Stimulated activated CD4-positive, alpha-beta T cell treated with anti-CD3 and anti-CD28 coated beads, Interleukin-4, amount 100 ng/mL, for 48 hours (primary cell): ENCODE measurements around the gene CPEB3.
"Not testable (repeated sequence)": the region's sequence is repeated elsewhere in the genome, so short reads cannot be mapped to it uniquely, and the experiment has no call there.

Source experiments
- DNase-seq, 2 donors: peaks; one replicate each; pipeline ENCODE4 v3.0.0-alpha.2; 2020; ENCODE audit warnings: low read depth in 2 of 2

The CPEB3 gene

GRCh38 chr10:92142512-92142911 is 148.4 kb downstream of the CPEB3 start:
- no peak for DNase-seq

- not testable (repeated sequence) for DNase-seq
Observed at GRCh38 chr10:92141147-92141546, 149.7 kb downstream of the CPEB3 start.

- not testable (repeated sequence) for DNase-seq
Observed at GRCh38 chr10:92134049-92134448, 156.8 kb downstream of the CPEB3 start.

GRCh38 chr10:92131275-92131820 is 159.5 kb downstream of the CPEB3 start:
- DNase-seq = no peak

- no peak for DNase-seq
Observed at GRCh38 chr10:92130622-92131274, 160.1 kb downstream of the CPEB3 start.

DNA sequence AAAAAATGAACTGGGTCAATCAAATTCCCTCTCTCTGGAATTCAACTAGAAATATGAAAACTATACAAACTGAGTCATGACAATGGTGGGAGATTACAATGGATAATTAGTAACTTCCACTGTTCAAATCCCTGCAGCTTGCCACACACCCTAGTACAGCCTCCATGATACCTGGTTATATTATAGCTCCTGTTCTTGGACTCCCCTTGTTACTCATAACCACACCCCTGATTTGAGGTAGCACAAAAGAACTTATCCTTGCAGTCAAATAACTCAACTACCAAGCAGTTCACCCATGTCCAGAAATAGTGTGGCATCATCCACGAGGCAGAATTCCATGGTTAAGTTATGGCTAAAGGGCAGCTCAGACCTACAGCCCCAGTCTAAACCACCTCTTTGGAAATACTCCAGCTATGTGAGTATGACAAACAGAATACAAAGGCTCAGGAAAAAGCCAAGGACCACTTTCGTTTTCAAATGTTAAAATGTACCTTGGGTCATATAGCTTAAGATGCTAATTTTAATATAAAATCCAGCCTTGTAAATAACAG is 164.7 kb downstream of the CPEB3 start:
- no peak for DNase-seq

- DNase-seq = no peak
Observed at GRCh38 chr10:92125144-92125543, 165.7 kb downstream of the CPEB3 start.

DNA sequence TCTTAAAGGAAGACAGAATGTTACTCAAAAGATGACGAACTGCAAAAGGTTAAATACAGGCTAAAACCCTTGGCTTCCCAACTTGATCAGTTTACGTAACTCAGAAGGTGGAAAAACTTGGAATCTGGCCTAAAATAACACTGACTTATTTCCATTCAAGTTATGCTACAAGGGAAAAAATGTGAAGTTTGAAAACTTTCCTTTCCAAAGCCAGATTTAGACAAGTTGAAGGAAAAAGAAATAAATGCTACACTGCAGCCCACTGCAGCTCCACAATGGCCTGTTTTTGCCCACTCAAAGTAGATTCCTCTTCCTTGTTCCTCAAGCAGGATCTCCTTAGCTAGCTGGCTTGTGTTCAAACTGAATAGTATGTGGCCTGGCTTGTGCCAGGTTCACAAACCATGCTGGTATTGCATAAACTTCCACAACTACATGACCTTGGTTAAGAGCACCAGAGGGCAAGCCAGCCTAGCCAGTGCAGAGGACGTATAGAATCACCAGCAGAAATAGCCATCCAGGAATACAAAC is 166.2 kb downstream of the CPEB3 start:
- no peak for DNase-seq

DNA sequence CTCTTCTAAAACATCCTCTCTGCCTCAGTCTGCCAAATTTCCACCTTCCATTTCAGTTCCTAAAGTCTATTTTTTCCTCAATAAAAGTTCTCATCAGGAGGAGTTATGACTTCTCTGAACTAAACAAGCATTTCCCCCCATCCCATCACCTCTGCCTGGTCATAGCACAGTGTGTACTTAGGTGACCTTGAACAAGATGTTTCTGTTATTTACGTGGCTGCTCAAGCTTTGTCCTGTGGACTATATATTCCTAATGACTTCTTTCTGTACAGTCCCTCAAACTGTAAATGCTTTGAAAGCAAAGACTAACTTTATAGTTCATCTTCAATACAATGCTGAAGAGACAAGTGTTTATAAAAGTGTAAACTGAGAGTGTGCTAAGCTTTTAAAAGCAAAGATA is 166.9 kb downstream of the CPEB3 start:
- DNase-seq = no peak

DNA sequence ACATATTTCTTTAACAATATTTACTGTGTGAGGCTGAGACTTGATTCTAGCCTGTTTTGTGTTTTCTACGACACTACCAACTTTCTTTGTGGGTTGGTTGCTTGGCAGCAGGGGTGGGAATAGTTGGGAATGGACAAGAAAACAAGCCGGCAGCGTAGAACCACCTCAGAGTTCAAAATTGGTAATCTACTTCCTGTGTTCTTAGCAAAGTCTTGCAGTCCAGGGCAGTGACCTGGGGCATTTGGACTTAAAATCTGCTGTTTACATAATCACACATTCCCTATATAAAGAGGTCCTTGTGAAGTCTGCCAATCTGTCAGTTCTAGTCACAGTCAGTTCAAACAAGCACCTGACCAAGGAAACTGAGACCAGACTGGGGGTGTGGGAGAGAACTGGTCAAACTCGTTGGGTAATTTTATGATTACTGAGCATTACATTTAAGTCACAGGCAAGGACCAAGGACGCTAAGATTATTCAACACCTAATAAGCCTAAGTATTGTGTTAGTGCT is 167.9 kb downstream of the CPEB3 start:
- no peak for DNase-seq

- DNase-seq = no peak
Observed at GRCh38 chr10:92121686-92122492, 169.0 kb downstream of the CPEB3 start.

DNA sequence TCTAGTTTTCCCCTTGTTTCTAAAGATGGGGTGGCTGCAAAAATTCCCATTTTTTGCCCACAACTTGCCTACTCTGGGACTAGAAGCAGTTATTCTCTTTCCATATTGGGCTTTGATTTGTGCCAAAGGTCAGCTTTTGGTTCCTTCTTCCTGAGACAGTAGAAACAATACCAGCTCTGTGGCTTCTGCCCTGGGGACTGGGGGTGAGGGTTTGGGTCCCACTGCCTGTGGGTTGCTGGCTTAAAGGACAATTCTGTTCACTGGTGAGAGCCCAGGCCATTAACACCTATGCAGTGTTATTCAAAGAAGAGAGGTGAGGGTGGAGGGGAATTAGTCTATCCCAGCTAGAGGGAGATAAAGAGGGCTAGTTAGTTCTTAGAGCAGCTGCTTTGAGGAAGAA is 171.5 kb downstream of the CPEB3 start:
- no peak for DNase-seq

- DNase-seq = not testable (repeated sequence)
Observed at GRCh38 chr10:92114917-92115316, 176.0 kb downstream of the CPEB3 start.

- no peak for DNase-seq
Observed at GRCh38 chr10:92113911-92114600, 176.8 kb downstream of the CPEB3 start.

- no peak for DNase-seq
Observed at GRCh38 chr10:92112462-92112861, 178.4 kb downstream of the CPEB3 start.

- DNase-seq = no peak
Observed at GRCh38 chr10:92111336-92111939, 179.4 kb downstream of the CPEB3 start.

DNA sequence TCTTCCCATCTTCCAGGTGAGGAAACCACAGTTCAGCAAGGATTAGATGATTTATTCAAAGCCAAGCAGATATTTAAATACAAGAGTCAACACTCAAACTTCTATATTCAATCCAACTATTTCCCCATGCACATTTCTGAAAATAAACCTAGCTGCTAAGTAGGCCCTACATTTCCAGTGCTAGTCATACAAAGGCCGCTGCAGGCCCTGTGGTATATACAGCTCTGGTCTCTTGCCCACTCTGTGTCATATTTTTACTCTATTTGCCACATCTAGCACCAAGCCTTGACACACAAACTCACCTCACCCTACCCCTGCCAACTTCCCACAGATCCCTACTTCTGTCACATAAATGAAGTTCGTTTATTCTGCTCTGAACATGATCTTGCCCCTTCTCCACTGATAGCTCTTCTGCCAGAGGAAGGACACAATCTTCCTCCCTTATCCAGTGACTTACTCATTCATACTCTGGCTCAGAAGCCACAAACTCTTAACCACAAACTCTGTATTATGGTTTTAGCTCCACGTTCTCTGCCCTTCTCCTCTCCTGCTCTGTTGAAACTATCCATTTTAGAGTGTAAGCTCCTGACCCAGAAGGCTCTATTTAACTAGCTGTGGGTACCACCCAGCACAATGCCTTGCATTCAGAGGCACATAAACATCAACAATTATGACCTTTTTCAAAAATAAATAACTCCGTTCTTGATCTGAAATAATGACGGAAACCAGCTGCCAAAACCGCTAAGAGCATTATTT is 180.7 kb downstream of the CPEB3 start:
- DNase-seq = no peak

DNA sequence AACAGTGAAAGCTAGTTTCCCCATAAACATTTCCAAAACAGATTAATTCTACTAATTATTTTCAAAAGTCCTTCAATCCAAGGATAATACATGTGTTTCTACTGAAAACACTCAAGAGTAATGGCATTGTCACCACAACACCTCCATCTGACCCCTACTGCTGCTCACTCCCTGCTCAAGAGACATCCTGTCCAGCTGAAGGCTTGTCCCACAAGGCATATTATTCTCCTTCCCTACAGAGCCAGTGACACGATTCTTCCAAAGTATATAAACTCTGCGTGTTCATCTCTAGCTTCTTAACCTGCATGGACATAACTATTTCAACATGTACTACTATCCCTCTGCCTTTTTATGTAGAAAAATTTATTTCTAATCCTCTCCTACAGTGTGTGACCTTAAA is 182.1 kb downstream of the CPEB3 start:
- no peak for DNase-seq

DNA sequence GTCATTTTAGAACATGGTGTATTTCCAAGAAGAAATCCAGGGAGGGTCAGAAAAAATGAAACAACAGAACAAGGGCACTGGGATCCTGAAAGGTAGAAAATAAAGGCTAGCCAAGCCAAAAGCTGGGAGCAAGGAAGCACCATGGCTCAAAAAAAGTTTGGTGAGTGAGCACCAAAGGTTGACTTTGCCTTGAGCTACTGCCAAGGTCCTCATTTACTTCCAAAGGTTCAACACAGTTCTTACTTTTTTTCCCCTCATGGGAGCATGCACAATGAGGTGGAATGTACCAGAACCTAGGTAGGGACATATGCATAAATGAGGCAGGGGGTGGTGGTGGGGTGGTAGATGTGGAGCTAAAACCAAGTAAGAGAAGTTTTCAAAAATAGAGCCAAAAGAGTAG is 182.8 kb downstream of the CPEB3 start:
- no peak for DNase-seq

DNA sequence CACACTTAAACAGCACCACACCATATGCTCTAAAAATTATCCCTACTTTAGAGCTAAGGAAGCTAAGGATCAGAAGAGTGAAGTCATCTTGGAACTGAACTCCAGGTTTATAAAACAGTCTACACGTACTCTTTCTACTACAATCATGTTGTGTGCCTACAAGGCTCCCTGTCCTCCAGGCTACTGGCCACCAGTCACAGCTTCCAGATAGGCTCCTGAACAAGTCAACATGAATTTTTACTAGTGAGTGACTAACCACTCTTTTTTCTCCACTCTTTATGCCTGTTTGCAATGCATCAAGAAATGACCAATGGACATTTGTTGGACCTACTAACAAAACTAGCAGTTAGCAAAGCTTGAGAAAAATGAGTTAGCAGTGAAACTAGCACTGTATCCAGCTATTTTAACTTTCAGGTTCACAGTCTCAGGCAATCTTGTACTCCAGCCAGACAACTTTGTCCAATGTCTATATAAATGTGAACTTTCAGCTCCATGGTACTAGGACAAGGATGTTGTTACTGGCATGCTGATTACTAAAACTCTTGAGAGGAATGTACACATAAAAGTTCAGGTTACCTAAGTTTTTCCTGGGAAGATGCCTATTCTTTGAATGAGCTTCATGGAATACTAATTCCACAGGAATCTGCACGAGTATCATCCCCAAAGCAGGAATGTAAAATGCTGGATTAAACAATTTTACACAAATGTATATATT is 187.3 kb downstream of the CPEB3 start:
- DNase-seq = no peak
